ENCODE data around the gene MOB3B.

MOB3B gene

DNA sequence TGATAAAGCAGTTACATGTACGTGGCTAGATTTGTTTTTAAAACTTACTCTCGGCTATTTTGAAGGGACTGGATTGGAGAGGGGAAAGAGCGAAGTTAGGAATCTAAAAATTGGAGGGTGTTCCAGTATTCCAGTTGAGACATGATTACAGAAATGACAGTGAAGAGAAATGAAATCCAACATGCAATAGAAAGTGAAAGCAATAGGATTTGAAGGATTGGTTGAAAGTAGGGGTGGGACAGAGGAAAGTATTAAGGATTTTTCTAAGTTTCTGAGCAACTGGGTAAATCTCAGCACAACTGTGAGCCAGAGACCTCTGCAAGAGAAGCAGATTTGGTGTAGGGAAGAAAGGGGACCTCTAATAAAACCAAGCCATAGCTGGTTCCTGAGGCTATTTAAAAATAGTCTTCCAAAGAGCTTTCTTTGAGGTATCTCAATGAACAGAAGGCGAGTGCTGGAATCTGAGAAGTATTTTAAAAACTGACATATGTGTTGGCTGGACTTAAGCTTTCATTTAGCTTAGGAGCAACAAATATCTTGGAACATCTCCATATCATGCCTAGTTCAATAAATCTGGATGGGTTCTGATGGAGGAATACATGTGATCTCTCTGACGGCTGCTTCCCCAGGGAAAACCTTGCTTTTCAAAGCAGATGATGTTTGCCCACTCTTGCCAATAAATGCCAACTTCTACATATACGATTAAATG lies 115.9 kb downstream of the MOB3B start:
- no peak for DNase-seq

DNA sequence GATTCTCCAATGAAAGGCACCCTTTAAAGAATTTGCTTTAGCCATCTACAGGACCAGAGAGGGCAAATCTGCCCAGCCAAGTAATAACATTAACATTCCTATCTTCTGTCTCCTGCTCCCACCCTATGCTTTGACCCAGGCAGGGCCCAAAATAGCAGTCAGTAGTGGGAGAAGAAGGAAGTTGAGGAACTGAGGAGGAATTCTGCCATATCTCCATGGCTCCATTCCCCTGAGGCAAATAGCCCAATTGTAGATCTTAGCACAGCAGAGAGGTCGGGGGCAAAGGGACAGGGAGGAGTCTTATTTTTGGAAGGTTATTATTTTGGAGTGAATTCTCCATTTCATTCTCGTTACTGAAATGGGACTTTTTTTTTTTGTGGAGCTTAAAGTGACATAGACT lies 116.7 kb downstream of the MOB3B start:
- no peak for DNase-seq

DNA sequence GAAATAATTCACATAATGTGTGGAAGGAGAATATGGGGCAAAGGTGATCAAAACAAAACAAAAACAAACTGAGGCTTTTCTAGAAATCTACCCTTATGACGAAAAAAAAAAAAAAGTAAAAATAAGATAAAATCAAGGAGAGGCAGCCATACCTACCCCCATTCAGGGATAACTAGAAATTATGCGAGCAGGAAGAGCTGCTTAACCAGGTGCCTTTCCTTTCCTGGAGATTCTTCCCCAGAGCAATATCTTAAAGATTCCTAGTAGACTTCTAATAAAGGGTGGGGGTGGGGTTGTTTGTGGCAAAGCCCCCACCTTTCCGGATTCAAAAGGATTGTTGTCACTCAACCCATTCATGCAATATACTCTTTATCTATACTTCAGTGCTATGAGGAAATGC lies 117.5 kb downstream of the MOB3B start:
- DNase-seq: no peak

DNA sequence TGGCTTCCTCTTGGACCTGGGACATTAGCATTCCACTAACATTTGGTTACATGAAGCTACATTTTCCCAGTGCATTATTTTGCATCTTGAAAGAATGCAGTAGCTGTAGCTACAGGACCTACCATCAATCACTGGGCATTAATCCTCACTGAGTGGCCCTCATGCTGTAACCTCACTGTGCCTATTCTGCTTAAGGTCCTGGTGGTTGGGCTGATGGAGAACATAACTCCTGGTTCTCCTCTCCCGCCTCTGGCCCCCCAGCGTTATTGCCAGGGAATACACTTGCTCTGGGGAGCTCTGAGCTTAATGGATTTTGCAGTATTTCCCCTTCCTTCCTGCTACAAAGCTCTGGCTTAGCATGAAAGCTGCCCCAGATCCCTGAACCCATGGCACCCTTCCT lies 121.1 kb downstream of the MOB3B start:
- no peak for DNase-seq

DNA sequence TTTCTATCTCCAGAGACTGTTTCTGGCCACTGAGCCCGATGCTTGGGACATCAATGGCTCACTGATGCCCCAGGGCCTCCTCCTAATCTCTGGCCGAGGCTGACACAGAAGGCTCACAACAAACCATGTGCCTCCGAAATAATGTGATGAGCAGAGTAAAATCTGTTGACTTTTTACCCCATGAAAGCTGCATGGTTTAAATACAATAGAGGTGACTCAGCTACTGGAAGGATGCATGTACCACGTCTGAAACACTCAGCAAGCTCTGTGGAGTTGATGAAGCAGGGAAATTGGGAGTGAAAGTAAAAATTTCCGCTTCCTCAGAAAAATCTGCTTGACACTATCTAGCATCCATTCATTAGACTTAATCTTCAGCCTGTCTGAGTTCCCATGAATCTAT lies 121.6 kb downstream of the MOB3B start:
- no peak for DNase-seq

DNA sequence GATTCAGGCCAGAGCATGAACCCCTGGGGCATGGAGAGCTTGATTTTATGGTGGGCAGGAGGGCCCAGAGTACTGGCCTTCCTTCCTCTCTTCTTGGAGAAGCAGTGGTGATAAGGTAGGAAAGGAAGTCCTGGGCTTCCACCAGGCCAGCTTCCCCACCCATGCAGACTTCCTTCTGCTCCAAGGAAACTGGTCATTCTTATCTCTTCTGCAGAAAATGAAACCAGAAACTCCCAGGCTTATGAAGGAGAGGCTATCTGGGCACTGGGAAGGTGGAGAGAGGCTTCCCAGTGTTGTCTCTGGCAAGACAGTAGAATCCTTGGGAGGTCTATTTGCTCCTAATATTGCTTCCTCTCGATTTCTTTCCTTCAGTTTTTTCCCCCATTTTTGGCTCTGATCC lies 122.1 kb downstream of the MOB3B start:
- DNase-seq: no peak

DNA sequence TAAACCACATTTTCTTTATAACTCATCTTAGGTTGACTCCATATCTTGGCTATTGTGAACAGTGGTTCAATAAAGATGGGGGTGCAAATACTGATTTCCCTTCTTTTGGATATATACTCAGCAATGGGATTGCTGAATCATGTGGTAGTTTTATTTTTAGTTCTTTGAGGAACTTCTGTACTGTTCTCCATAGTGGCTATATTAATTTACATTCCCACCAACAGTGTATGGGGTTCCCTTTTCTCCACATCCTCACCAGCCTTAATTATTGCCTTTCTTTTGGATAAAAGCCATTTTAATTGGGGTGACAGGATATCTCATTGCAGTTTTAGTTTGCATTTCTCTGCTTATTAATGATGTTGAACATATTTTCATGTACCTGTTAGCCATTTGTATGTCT lies 125.0 kb downstream of the MOB3B start:
- DNase-seq: no peak

DNA sequence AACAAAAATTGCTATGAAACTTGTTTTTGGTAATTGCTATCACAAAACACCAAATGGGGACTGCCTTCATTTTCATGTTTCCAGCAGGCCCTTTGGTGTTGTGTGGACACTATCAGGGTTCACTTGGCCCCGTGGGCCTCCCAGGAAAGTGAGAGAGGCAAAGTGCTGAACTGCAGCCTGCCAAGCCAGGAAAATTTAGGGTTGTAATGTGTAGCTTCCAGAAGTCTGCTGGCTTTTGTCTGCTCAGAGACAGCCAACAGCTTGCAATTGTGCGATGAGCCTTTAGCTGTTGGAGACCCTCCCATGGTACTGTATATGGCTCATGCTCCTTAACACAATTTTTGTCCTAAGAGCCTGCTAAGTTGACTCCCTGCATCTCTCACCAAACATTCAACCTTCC lies 127.0 kb downstream of the MOB3B start:
- DNase-seq: no peak

DNA sequence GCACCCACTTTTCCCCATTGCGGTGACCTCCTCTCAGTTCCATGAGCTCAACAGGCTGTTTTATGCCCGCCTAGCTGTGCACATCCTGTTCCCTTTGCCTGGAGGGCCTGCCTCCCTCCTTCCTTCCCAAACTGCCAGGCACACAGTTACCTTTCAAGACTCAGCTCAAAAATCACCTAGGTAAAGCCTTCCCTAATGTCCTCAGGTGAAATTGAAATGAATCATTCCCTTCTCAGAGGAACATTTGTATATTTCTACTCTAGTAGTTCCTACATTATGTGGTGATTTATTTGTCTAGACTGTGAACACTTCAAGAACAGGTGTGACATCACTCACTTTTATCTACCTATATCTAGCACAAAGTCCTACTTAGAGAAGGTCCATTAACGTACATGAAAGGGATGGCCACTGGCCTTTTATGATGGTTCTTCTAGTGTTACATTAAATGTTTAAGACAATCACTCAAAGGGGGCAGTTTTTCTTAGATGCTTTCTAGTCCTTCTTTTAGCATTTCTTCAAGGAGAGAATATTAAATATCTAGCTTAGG lies 129.2 kb downstream of the MOB3B start:
- no peak for DNase-seq

DNA sequence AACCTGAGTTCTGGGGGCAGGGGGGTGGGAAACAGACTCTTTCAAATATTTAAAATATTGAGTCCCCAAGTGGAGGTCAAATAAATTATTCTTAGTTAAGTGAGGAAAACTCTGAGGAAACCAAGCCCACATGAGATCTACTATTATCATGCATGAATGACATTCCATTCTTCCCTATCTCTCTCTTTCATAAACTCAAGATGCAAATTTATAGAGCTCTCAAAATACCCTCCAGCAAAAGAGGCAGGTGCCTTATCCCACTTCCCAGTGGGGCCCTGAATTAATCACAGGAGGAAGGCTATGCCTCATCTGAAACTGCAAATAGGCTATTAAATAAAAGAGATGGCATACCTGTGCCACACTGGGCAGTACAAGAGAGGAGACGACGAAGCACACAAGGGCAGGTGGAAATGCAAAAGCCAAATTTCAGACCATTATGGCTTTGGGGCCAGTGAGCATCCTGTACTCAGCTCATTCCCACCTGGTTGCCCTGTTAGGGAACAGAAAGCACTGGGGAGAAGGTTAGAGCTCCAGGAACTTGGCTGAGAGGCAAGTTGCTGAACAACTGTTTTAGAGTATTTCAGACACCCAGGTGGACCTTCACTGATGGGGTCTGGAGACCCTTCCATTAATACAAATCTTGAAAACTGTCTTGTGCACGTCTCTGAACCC lies 130.5 kb downstream of the MOB3B start:
- DNase-seq: no peak

DNA sequence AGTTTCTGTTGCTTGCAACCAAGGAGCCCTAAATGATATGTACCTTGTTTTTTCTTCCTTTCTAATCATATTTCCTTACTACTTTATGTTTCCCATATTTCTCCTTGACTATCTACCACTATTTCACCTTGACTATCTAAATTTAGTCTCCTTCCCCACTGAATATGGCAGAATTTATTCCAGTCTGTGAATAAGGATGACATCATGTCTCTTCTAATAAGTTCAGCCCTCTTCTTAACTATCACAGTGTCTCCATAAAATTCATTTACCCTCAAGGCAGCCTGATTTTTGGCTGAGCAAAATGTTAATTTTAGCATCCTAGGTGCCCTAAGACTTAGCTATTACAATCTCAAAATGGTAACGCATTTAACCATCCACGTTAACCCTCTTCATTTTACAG lies 133.1 kb downstream of the MOB3B start:
- DNase-seq: no peak

DNA sequence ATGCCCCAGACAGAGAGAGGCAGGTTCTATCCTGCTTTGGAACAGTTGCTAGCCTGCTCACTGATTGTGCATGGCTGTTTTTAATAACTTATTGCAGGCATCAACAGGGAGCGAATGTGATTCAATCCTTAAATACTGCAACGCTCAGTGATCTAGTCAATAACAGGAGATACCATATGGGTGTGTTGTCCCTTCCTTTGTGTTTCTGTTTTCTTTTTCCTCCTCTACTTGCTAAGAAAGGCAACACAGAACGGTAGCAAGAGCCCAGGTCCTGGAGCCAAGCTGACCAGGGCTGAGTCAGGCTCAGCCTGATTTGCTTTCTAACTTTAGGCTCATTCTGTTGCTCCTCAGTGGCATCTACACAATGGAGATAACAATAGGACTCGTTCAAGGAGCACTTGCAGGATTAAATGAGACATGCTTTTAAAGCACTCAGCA lies 134.1 kb downstream of the MOB3B start:
- DNase-seq: no peak

DNA sequence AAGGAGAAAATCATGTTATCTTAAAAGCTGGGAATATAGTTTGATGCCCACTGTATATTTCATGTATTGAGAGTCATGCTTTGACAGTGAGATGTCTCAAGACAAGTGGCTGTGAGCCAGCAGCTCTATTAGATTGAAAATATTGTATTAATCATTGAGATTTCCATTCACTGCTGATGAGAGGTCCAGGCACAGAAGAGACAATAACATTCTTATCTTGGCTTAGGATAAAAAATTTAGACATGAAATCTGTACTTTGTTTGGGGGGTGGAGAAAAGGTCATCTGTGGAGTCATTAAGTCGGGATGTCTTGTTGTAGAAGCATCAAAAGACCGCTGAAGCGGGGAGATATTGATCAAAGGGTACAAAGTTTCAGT lies 134.8 kb downstream of the MOB3B start:
- DNase-seq: no peak

DNA sequence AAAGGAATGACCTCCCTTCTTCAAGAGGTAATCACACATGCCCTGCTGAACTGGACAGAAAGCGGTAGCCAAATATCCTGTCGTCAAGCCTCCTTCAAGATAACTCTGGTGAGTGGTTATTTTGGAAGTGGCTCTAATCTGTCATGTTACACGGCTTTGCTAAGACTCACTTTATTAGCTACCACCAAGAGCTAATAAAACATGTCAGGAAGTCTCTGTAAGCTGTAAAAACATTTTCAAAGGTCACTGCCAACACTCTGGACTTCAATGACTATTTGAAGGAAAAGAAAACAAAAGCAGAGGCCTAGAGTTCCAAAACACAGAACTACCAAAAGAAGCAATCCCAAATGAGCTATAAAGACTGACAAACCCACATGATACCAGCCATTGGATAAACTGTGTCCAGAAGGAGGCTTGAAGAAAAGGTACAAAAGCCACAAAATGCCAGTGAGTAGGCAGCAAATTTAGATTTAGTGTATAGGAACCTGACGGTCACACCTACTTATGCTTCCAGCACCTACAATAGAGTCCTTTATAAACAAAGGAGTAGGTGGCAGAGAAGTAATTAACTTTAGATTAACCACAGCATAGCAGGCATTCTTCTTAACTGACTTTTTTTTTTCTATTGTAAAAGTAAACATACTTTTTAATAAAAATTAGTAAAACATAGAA lies 135.3 kb downstream of the MOB3B start:
- DNase-seq: no peak

DNA sequence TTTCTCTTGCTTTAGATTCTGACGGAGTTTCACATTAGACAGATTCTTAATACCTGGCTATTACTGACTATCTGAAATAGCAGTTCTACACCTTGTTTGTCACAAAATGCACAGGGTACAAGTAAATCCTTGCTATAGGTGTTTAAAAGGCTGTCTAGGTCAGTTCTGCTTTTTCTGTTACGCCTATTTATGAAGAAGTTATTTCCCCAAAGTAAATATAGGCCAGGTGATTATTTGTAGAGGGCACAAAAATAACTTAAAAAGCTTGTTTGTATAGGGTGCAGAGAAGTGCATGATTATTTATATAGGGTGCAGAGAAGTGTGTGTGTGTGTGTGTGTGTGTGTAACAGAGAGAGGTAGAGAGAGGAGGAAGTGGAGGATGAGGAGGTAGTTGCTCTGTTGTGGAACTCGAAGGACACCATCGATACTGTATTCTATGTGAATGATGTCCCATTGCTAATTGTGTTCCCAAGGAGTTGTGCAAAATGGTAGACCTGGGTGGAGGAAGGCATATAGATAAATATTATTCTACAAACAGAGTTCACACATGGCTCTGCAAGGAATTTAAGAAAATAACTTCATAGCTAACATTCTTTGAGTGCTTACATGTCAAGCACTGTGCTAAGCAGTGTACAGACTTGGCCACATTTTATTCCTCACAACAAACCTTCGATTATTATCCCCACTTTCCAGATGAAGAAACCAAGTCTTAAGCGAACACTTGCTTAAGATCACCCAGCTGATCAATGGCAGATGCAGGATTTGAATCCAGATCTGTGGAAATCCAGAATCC lies 136.4 kb downstream of the MOB3B start:
- no peak for DNase-seq

DNA sequence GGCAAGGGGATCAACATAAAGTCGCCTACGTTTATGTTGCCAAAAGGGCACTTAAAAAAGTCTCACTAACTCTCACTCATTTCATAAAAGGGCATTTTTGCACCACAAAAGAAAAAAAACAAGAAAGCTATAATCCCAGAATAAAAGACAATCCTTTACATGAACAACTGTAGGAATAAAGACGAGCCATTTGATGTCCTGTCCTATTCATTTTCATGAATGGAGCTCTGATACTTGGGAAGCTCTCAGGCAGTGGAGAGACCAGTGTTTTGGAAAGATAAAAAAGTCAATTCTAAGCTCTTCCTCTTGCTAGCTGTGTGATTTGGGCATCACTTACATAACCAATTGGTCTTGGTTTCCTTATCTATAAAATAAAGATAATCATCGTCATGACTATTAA lies 137.2 kb downstream of the MOB3B start:
- DNase-seq: no peak

DNA sequence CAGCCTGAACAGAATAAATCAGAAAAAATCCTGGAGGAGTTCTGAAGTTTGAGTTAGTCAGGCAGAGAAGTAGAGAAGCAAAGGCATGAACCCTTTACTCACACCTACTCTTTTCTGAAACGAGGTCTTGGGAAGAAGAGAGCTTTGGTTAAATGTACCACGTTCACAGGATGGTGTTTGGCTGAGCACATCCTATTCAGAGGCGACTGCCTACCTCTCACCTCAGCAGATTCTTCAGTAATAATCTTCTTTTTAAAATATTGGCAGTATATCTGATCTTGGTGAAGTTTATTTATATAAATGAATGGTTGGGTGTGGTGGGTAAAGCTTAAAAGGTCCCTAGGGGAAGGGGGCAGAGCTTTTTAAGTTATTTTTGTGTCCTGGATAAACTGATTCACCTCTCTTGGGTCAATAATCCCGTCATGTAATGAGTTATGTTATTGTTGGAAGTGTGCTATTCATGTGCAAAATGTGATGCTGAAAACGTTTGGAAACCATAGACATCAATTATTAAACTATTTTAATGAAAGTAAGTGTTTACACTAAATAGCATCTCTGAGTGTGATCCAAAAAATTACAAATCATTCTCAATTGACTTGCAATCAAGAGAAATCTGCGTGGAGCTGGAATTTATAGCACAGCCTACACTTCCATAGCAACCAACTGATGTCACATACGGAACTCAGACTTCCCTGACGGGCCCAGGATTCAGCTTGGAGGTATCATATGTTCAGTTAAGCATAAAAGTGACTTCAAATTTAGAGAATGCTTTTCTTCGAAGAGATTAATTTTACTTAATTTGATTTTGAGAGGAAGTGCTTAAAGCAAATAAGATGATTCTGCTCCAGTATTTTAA lies 138.3 kb downstream of the MOB3B start:
- DNase-seq: no peak

DNA sequence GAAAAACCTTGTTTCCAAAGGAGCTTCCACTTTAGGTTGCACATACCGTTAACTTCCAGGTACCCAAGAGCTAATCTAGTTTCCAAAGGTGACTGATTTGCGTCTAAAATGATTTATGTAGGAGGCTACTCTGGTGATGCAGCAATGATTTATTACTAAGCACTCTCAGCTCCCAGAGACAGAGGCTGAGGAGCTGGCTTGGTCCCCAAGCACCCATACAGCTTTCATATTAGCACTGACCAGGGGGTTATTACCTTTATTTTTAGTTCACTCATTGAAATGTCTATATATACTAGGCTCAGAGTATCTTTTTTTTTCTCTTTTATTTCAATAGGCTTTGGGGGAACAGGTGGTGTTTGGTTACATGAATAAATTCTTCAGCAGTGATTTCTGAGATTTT lies 141.5 kb downstream of the MOB3B start:
- no peak for DNase-seq

DNA sequence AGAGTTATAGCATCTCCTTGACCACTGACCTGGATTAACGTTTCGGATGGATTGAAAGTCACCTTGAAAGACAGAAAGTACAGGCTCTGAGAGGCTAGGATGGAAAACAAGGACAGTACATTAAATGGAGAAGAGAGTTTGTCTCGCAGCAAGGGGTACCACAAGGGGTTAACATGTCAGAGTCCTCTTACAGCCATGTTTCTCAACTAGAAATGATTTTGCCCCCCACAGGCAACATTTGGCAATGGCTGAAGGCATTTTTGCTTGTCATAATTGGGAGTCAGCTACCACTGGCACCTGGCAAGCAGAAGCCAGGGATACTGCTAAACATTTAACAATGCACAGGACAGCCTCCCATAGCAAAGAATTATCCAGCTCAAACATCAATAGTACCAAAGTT lies 141.9 kb downstream of the MOB3B start:
- DNase-seq: no peak

DNA sequence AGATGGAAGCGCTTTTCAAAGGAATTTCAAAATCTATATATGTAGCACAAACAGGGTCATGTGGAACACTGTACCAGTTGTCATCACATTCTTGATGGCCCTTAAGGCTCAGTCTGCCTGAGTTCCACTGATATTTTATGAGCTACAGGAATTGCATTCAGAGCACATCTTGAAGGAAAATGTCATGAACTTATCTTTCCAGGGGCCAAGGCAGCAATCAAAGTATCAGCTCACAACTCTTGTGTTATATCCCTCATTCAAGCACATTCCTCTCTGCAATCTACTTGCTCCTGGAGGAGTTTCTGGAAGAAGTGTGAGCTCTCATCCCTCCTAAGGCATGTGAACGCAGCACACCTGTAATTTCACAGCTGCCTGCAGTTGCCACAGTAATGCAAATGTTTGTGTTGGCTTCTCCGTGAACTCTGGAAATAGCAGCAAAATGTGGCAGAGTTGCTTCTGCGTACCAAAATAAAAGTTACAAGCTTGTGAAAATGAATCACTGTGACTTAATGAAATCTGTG lies 143.0 kb downstream of the MOB3B start:
- no peak for DNase-seq

DNA sequence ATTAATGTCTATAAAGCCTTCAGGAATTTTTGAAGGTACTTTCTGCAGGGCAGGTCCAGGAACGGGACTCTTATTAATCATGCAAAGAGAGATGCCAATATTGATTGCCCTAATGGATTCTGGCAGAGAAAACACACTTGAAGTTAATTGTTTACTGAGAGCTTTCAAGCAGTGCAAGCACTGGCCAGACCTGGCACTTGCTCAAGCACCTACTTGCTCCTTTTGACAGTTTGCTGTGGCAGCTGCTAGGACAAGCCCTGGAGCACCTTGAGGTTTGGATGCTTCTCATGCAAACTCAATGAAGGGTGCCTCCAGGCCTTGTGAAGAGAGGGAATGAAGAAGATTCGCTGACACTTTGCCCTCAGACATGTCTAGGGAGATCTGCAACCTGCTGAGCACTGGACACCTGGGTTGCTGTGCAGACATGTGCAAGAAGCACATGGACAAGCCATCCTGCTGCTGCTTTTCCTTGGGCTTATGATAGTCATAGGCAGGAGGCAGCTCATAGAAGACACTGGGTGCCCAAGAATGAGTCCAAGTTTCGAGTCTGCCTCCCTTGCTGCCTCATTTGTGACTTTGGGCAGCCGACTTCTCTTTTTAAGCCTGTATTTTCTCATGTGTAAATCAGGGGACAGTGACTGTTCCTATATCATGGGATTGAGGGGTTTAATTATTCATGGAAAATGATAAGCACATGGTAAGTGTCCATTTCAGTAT lies 143.8 kb downstream of the MOB3B start:
- no peak for DNase-seq

Measured in activated CD4-positive, alpha-beta T cell treated with anti-CD3 and anti-CD28 coated beads for 1 hour (primary cell).